BJ (cell line): Measurements from ENCODE around the gene SNX10. TPM values are rescaled to one million over a fixed set of nuclear protein-coding genes. Genes with fewer than 3 reads are reported as not detected.

Experiments used
- CTCF ChIA-PET: fragments of 350-600 bp; formaldehyde crosslinking; extraction: SDS; loops from one replicate; lab custom pipeline; 2021; ENCODE audit warnings: antibody characterized with exemption, inconsistent platforms; lab: Yijun Ruan, JAX
- POLR2A ChIA-PET: fragments of 300-600 bp; sonication (Branson Sonifier 250); formaldehyde crosslinking; extraction: SDS; loops from one replicate; lab custom pipeline; 2021; ENCODE audit warnings: antibody characterized with exemption; lab: Charles Lee
- DNase-seq: peaks from one replicate; pipeline ENCODE4 v3.0.0-alpha.2; 2011; ENCODE audit warnings: low read depth
- H3K27me3 ChIP-seq: 2 replicates; pipeline ENCODE4 v1.6.0; 2011; ENCODE audit warnings: low read length; ENCODE audit not compliant: control insufficient read depth, insufficient read depth
- H3K36me3 ChIP-seq: 2 replicates; pipeline ENCODE4 v1.5.1; 2011; ENCODE audit warnings: low read length; ENCODE audit not compliant: control insufficient read depth, insufficient read depth
- H3K4me3 ChIP-seq: 2 replicates; pipeline ENCODE4 v1.5.1; 2011; ENCODE audit warnings: low read depth, mild to moderate bottlenecking, control low read depth, low read length
- polyA plus RNA-seq: library from polyadenylated mRNA; depleted of rRNA; stranded (reverse); fragments of >200 nt; gene quantifications from 2 replicates; pipeline ENCODE4 v1.2.3, GENCODE V29; 2011
- TF ChIP-seq, protein P1 (sequence below): IDR thresholded peaks from 2 replicates; pipeline ENCODE4 v1.5.1; 2011; ENCODE audit warnings: low read depth, mild to moderate bottlenecking, control low read depth, inconsistent platforms, low read length, moderate library complexity; ENCODE audit not compliant: insufficient read depth

Gene SNX10
- polyA plus RNA-seq, 1 experiment = not detected

DNA sequence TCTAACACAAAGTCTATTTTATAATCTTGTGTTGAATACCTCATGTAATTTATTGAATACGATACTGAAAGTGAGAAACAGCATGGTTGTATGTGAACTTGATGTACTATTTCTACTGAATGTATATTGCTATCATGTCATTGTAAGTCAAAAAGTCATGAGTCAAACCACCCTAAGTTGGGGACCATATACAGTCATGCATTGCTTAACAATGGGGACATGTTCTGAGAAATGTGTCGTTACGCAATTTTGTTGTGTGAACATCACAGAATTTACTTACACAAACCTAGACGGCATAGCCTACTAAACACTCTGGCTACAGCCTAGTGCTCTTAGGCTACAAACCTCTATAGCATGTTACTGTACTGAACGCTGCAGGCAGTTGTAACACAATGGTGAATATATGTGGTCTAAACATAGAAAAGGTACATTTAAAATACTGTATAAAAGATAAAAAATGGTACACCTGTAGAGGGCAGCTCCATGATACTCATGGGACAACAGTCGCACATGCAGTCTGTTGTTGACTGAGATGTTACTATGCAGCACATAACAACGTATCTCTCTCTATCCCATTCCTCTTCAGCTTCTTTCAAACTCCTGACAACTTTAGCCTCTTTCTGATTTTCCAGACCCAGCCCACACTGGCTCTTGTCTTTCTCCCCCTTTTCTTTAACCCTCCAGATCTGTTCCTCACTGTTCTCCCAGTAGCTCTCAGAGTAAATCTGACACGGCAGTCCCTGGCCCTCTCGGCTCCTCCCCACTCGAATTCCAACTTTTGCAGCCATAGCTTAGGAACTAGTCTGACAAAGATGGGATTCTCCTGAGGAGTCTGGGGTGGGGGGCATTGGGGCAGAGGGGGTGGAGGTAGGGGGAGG, 90.1 kb downstream of the SNX10 start:
- Histone ChIP-seq H3K36me3 (no peaks in the 10 kb centered on the region), H3K4me3 (no peak overlapping the region), H3K27me3 (peaks cover 8% of the 10 kb centered on the region)
- no peak for DNase-seq
- TF ChIP-seq, protein P1, sequence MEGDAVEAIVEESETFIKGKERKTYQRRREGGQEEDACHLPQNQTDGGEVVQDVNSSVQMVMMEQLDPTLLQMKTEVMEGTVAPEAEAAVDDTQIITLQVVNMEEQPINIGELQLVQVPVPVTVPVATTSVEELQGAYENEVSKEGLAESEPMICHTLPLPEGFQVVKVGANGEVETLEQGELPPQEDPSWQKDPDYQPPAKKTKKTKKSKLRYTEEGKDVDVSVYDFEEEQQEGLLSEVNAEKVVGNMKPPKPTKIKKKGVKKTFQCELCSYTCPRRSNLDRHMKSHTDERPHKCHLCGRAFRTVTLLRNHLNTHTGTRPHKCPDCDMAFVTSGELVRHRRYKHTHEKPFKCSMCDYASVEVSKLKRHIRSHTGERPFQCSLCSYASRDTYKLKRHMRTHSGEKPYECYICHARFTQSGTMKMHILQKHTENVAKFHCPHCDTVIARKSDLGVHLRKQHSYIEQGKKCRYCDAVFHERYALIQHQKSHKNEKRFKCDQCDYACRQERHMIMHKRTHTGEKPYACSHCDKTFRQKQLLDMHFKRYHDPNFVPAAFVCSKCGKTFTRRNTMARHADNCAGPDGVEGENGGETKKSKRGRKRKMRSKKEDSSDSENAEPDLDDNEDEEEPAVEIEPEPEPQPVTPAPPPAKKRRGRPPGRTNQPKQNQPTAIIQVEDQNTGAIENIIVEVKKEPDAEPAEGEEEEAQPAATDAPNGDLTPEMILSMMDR = no peak
- ChIA-PET POLR2A (no interaction called here), CTCF (interaction anchor here (0.9 to 1.5 kb wide), 3 partner anchors 17 to 779 kb away, joined by 3 to 4 read pairs (median 3); no protein-coding TSS in a partner anchor)

DNA sequence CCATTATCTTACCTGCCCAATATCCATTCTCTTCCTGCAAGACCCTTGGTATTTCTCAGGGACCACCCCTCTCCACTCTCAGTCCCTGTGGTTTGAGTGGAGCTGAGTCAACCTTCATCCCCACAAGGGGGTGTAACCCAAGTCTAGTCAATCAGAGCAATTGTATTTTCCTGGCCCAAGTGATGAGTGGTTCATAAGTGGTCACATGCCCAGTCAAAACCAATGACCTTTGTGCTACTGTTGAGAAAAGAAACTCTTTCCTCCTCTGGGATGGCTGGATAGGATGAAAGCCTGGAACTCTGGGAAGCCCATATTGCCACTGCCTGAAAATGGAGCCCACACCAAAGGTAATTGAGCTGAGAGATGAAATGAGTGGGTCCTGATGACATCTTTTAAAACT, 93.6 kb downstream of the SNX10 start:
- TF ChIP-seq, protein P1 = no peak
- no peak overlapping the region for H3K4me3 ChIP-seq
- H3K27me3 ChIP-seq = peaks cover 4% of the 10 kb centered on the region; the same call in 1 of the 2 replicates
- ChIA-PET CTCF (interaction anchor here (1.1 to 1.2 kb wide), 2 partner anchors 10 to 15 kb away, joined by 3 to 4 read pairs; no protein-coding TSS in a partner anchor), POLR2A (no interaction called here)
- DNase-seq = no peak
- H3K36me3 ChIP-seq = no peaks in the 10 kb centered on the region

DNA sequence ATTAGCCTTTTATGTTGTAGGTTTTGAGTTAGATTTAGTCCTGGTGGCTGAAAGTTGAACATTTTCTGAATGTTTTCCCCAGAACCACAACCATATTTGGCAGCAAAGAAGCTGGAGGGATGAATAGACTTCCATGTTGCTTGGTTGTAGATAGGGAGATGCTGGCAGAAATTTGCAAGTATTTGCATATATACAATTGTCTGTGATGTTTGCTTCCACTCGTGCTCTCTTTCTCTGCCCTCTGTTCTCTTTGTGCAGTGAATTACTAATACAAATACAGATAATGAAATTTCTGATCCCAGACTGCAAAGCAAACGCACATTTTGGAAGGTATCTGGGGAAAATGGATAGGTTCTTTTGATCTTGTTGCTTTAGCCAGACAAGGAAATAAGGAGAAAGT, 96.1 kb downstream of the SNX10 start:
- H3K4me3 ChIP-seq = no peak overlapping the region
- DNase-seq = no peak
- ChIA-PET POLR2A (no interaction called here), CTCF (no interaction called here)
- peaks cover 4% of the 10 kb centered on the region; the same call in 1 of the 2 replicates for H3K27me3 ChIP-seq
- H3K36me3 ChIP-seq = no peaks in the 10 kb centered on the region
- TF ChIP-seq, protein P1 = no peak

DNA sequence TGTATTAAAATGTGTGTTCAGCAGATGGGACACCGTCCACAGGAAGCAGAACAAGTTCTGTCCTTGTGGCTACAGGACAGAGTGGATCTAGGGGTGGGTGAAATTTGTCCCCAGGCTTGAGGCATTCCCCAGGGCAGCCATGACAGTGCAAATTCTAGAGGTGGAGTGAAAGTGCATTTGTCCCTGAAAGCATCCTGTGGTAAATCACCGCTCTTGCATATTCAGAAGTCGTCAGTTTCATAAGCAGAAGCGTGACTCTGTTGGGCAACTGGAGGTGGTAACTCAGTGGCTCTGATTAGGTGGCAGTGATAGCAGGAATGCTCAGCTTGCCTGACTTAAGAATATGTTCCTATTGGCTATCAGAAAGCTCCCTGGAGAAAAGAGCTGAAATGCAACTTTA, 96.6 kb downstream of the SNX10 start:
- Histone ChIP-seq H3K4me3 (no peak overlapping the region), H3K27me3 (peaks cover 4% of the 10 kb centered on the region; the same call in 1 of the 2 replicates), H3K36me3 (no peaks in the 10 kb centered on the region)
- no peak for DNase-seq
- ChIA-PET POLR2A (no interaction called here), CTCF (interaction anchor here (1.5 kb wide), 2 partner anchors 15 to 18 kb away, joined by 4 to 5 read pairs; no protein-coding TSS in a partner anchor)
- TF ChIP-seq, protein P1 = no peak

DNA sequence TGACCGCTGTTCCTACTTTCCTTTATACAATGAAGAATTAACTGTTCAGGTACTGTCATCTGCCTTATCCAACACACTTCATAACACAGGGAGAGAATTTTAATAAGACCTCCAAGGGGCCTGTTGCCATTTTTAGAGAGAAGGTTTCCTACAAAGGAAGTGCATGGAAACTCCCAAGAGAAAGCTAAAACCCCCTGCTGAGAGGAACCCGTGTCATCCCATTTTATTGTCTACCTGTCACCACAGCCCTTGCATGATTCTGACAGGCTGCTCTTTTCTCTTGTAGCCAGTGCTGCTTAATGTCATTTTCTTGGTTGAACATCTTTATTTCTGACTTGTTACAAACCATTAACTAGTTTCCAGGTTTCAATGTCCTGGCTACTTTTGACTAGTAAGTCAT, 98.4 kb downstream of the SNX10 start:
- ChIA-PET POLR2A (no interaction called here), CTCF (interaction anchor here (1.1 kb wide), 1 partner anchor 25 kb away, joined by 3 read pairs; no protein-coding TSS in a partner anchor)
- Histone ChIP-seq H3K36me3 (no peaks in the 10 kb centered on the region), H3K4me3 (no peak overlapping the region), H3K27me3 (peaks cover 5% of the 10 kb centered on the region; the same call in 1 of the 2 replicates)
- DNase-seq = no peak
- TF ChIP-seq, protein P1 = no peak
